H9 (cell line): ENCODE results near the gene DNAJC22. TPM values are rescaled to one million over a fixed set of nuclear protein-coding genes. Genes with fewer than 3 reads are reported as not detected.

Experiments
- DNase-seq: peaks from one replicate; pipeline ENCODE4 v3.0.0-alpha.2; 2017
- H2AFZ ChIP-seq: one replicate; pipeline ENCODE4 v1.6.1; 2013; ENCODE audit warnings: mild to moderate bottlenecking, low read length, control low read depth, moderate library complexity
- H2AK5ac ChIP-seq: 2 replicates; pipeline ENCODE4 v1.6.1; 2013; ENCODE audit warnings: low read length, control low read depth, mixed read lengths; ENCODE audit not compliant: insufficient read length
- H2BK120ac ChIP-seq: one replicate; pipeline ENCODE4 v1.6.1; 2013; ENCODE audit warnings: low read depth, mild to moderate bottlenecking, low read length, control low read depth, inconsistent platforms; ENCODE audit not compliant: poor library complexity, severe bottlenecking
- H2BK12ac ChIP-seq: 2 replicates; pipeline ENCODE4 v1.6.1; 2013; ENCODE audit warnings: low read length, control low read depth, mixed read lengths, low read depth; ENCODE audit not compliant: insufficient read length
- H2BK15ac ChIP-seq: 2 replicates; pipeline ENCODE4 v1.6.1; 2013; ENCODE audit warnings: low read depth, low read length, control low read depth
- H2BK20ac ChIP-seq: one replicate; pipeline ENCODE4 v1.6.1; 2013; ENCODE audit warnings: low read depth, mild to moderate bottlenecking, low read length, control low read depth, inconsistent platforms; ENCODE audit not compliant: poor library complexity, severe bottlenecking
- H2BK5ac ChIP-seq: 2 replicates; pipeline ENCODE4 v1.6.1; 2013; ENCODE audit warnings: low read length, control low read depth, mixed read lengths; ENCODE audit not compliant: insufficient read length
- H3K14ac ChIP-seq: 2 replicates; pipeline ENCODE4 v1.6.1; 2013; ENCODE audit warnings: low read length, control low read depth; ENCODE audit not compliant: insufficient read depth
- H3K18ac ChIP-seq: 2 replicates; pipeline ENCODE4 v1.6.1; 2013; ENCODE audit warnings: low read depth, mild to moderate bottlenecking, mixed read lengths, low read length, control low read depth; ENCODE audit not compliant: insufficient read length
- H3K23ac ChIP-seq: 2 replicates; pipeline ENCODE4 v1.6.1; 2013; ENCODE audit warnings: low read length, control low read depth, mixed read lengths, low read depth; ENCODE audit not compliant: insufficient read length
- H3K23me2 ChIP-seq: 2 replicates; pipeline ENCODE4 v1.6.1; 2013; ENCODE audit warnings: low read depth, mild to moderate bottlenecking, mixed read lengths, low read length, control low read depth; ENCODE audit not compliant: insufficient read length, poor library complexity, severe bottlenecking
- H3K27ac ChIP-seq: 2 replicates; pipeline ENCODE4 v1.5.1; 2013; ENCODE audit warnings: low read length, control low read depth, mixed read lengths, low read depth; ENCODE audit not compliant: insufficient read length
- H3K27me3 ChIP-seq: 2 replicates; pipeline ENCODE4 v1.6.1; 2013; ENCODE audit warnings: low read length, control low read depth, inconsistent platforms; ENCODE audit not compliant: insufficient read depth
- H3K4ac ChIP-seq: 2 replicates; pipeline ENCODE4 v1.6.1; 2013; ENCODE audit warnings: low read depth, mild to moderate bottlenecking, control low read depth, inconsistent platforms, low read length, moderate library complexity
- H3K4me1 ChIP-seq: 2 replicates; pipeline ENCODE4 v1.6.1; 2013; ENCODE audit warnings: low read length, control low read depth, inconsistent platforms; ENCODE audit not compliant: insufficient read depth
- H3K4me2 ChIP-seq: 2 replicates; pipeline ENCODE4 v1.6.1; 2013; ENCODE audit warnings: low read length, control low read depth, mixed read lengths; ENCODE audit not compliant: insufficient read length, insufficient read depth
- H3K56ac ChIP-seq: 2 replicates; pipeline ENCODE4 v1.6.1; 2013; ENCODE audit warnings: low read depth, mild to moderate bottlenecking, mixed read lengths, low read length, control low read depth; ENCODE audit not compliant: insufficient read length
- H3K79me1 ChIP-seq: 2 replicates; pipeline ENCODE4 v1.6.1; 2013; ENCODE audit warnings: low read depth, mild to moderate bottlenecking, moderate library complexity, low read length, control low read depth, inconsistent platforms; ENCODE audit not compliant: insufficient read depth, poor library complexity, severe bottlenecking
- H3K79me2 ChIP-seq: 2 replicates; pipeline ENCODE4 v1.6.1; 2013; ENCODE audit warnings: low read length, control low read depth, inconsistent platforms; ENCODE audit not compliant: insufficient read depth
- H3K9ac ChIP-seq: 2 replicates; pipeline ENCODE4 v1.6.1; 2013; ENCODE audit warnings: low read length, control low read depth, mixed read lengths; ENCODE audit not compliant: insufficient read length; ENCODE audit errors: extremely low read depth
- H3K9me3 ChIP-seq: one replicate; pipeline ENCODE4 v1.6.1; 2013; ENCODE audit warnings: low read depth, low read length, inconsistent platforms; ENCODE audit not compliant: control insufficient read depth
- H3T11ph ChIP-seq: one replicate; pipeline ENCODE4 v1.6.1; 2013; ENCODE audit warnings: mild to moderate bottlenecking, low read length, control low read depth, inconsistent platforms
- H4K20me1 ChIP-seq: one replicate; pipeline ENCODE4 v1.6.1; 2013; ENCODE audit not compliant: control insufficient read depth, insufficient read length, insufficient read depth
- H4K5ac ChIP-seq: 2 replicates; pipeline ENCODE4 v1.6.1; 2013; ENCODE audit warnings: low read depth, mild to moderate bottlenecking, mixed read lengths, low read length, control low read depth; ENCODE audit not compliant: insufficient read length
- H4K8ac ChIP-seq: replicated peaks from 2 replicates; pipeline ENCODE4 v1.6.1; 2013; ENCODE audit warnings: low read length, control low read depth, mixed read lengths, low read depth; ENCODE audit not compliant: insufficient read length
- H4K91ac ChIP-seq: 2 replicates; pipeline ENCODE4 v1.6.1; 2013; ENCODE audit warnings: low read depth, mild to moderate bottlenecking, moderate library complexity, mixed read lengths, low read length, control low read depth; ENCODE audit not compliant: insufficient read length
- H3K27ac Mint-ChIP-seq, 3 experiments: 2 replicates in 2 of 3; 3 replicates in 1 of 3; pipeline ENCODE4 v1.8.0; 2020 to 2021; ENCODE audit warnings: mixed read lengths in 3 of 3, mild to moderate bottlenecking in 1 of 3, moderate library complexity in 1 of 3
- H3K27me3 Mint-ChIP-seq: 2 replicates; pipeline ENCODE4 v1.8.0; 2021; ENCODE audit warnings: low read depth, mild to moderate bottlenecking, moderate library complexity, mixed read lengths
- H3K36me3 Mint-ChIP-seq, 3 experiments: 2 replicates in 2 of 3; 3 replicates in 1 of 3; pipeline ENCODE4 v1.8.0; 2020 to 2021; ENCODE audit warnings: low read depth in 3 of 3, mixed read lengths in 3 of 3; ENCODE audit not compliant: insufficient read depth in 1 of 3
- H3K4me1 Mint-ChIP-seq, 2 experiments: 2 replicates each; pipeline ENCODE4 v1.8.0; 2020; ENCODE audit warnings: mixed read lengths in 2 of 2
- H3K4me3 Mint-ChIP-seq, 2 experiments: 2 replicates in 1 of 2; 3 replicates in 1 of 2; pipeline ENCODE4 v1.8.0; 2020 to 2021; ENCODE audit warnings: mild to moderate bottlenecking in 2 of 2, mixed read lengths in 2 of 2, moderate library complexity in 1 of 2
- H3K9me3 Mint-ChIP-seq, 2 experiments: 2 replicates in 1 of 2; 3 replicates in 1 of 2; pipeline ENCODE4 v1.8.0; 2020; ENCODE audit warnings: mild to moderate bottlenecking in 2 of 2, mixed read lengths in 2 of 2, moderate library complexity in 1 of 2
- CTCF ChIP-seq: fragments of 200-600 bp; sonication (generic); conservative IDR thresholded peaks from 3 replicates; pipeline ENCODE4 v1.8.0; 2021; ENCODE audit warnings: antibody characterized with exemption, mild to moderate bottlenecking
- WGBS: extraction: QIAGEN DNeasy Blood & Tissue Kit; methylation state at CpG from one replicate; pipeline ENCODE4 v1.1.7; 2013; ENCODE audit warnings: missing lambda C conversion rate, low lambda C conversion rate, mixed read lengths; ENCODE audit not compliant: insufficient read length; ENCODE audit errors: extremely low coverage; 5-methylcytosine and 5-hydroxymethylcytosine counted together
- total RNA-seq: library from RNA; stranded (reverse); gene quantifications from 2 replicates; pipeline ENCODE4 v1.2.1, GENCODE V29; 2021

DNAJC22 gene
- total RNA-seq, 1 experiment from 2014 or later, result 3.2 TPM

- H2BK5ac ChIP-seq, result no peak overlapping the region
- H3K9me3 ChIP-seq, result no peaks in the 10 kb centered on the region
- H2BK120ac ChIP-seq, result no peak overlapping the region
- H2AK5ac ChIP-seq, result no peak overlapping the region
- peaks cover 36% of the 10 kb centered on the region for H3K23me2 ChIP-seq
- H3K4me3 Mint-ChIP-seq, result peak overlapping the region; percentile 61 to 87
- H3K79me2 ChIP-seq, result no peaks in the 10 kb centered on the region
- peaks cover 7% of the 10 kb centered on the region; the same call in 1 of the 2 replicates for H3K4me1 ChIP-seq
- H2BK12ac ChIP-seq, result no peak overlapping the region
- peaks cover 41 to 46% of the 10 kb centered on the region in 2 experiments for H3K4me1 Mint-ChIP-seq
- peaks cover 1 to 3% of the 10 kb centered on the region in 2 experiments; a peak in 2 of 5 replicates for H3K9me3 Mint-ChIP-seq
- peaks cover 98% of the 10 kb centered on the region for H3K27me3 Mint-ChIP-seq
- WGBS, result no CpG with 5 or more reads among the region's 70 CpGs
- H3K23ac ChIP-seq, result no peak overlapping the region
- no peak overlapping the region for H3K27ac Mint-ChIP-seq
- H2BK15ac ChIP-seq, result no peak overlapping the region
- no peaks in the 10 kb centered on the region for H3K79me1 ChIP-seq
- H3K56ac ChIP-seq, result no peak overlapping the region
- no peak overlapping the region for H2AFZ ChIP-seq
- H3K27ac ChIP-seq, result no peak overlapping the region
- H3K18ac ChIP-seq, result no peak overlapping the region
- H3K14ac ChIP-seq, result no peak overlapping the region
- peak overlapping the region; percentile 45 for H3K4me2 ChIP-seq
- no peak overlapping the region for H3K4ac ChIP-seq
- no peak overlapping the region for H3K9ac ChIP-seq
- peaks cover 0 to 1% (median 0%) of the 10 kb centered on the region in 3 experiments; a peak in 1 of 7 replicates for H3K36me3 Mint-ChIP-seq
- TF ChIP-seq CTCF, result no peak
- no peak overlapping the region for H4K91ac ChIP-seq
- no peak overlapping the region for H2BK20ac ChIP-seq
- H4K5ac ChIP-seq, result no peak overlapping the region
- no peak overlapping the region for H3T11ph ChIP-seq
- H3K27me3 ChIP-seq, result peaks cover 73% of the 10 kb centered on the region
- H4K20me1 ChIP-seq, result peaks cover 3% of the 10 kb centered on the region
- no peak overlapping the region for H4K8ac ChIP-seq
- DNase-seq, result peak; percentile 61
Measured at GRCh38 chr12:49345051-49345824, 1.4 kb upstream of the DNAJC22 start.
